EH (cell line): ENCODE measurements around the gene ZFYVE9.
"Not testable (repeated sequence)": the region's sequence is repeated elsewhere in the genome, so short reads cannot be mapped to it uniquely, and the experiment has no call there.

Source experiments
- DNase-seq: peaks from one replicate; pipeline ENCODE4 v3.0.0-alpha.2; 2015; ENCODE audit warnings: low read depth

Gene ZFYVE9

GRCh38 chr1:52141513-52142219 is at the start of gene ZFYVE9:
ZFYVE9 (plus strand) TSS chr1:52142089; CDS start chr1:52233207, 91,118 bp downstream.
- peak; percentile 80 for DNase-seq

GRCh38 chr1:52094300-52094699 is 47.6 kb upstream of the ZFYVE9 start:
- DNase-seq, result not testable (repeated sequence)

GRCh38 chr1:52096216-52096615 is 45.7 kb upstream of the ZFYVE9 start:
- no peak for DNase-seq

- no peak for DNase-seq
Measured at GRCh38 chr1:52098139-52098871, 43.6 kb upstream of the ZFYVE9 start.

- DNase-seq, result no peak
Measured at GRCh38 chr1:52102336-52103013, 39.4 kb upstream of the ZFYVE9 start.

GRCh38 chr1:52111492-52111891 is 30.4 kb upstream of the ZFYVE9 start:
- no peak for DNase-seq

- no peak for DNase-seq
Measured at GRCh38 chr1:52112489-52112888, 29.4 kb upstream of the ZFYVE9 start.

- DNase-seq, result no peak
Measured at GRCh38 chr1:52119301-52120079, 22.4 kb upstream of the ZFYVE9 start.

- DNase-seq, result no peak
Measured at GRCh38 chr1:52122384-52122783, 19.5 kb upstream of the ZFYVE9 start.

- no peak for DNase-seq
Measured at GRCh38 chr1:52123622-52124021, 18.3 kb upstream of the ZFYVE9 start.

GRCh38 chr1:52125736-52126359 is 16.0 kb upstream of the ZFYVE9 start:
- DNase-seq, result no peak

GRCh38 chr1:52127181-52128180 is 14.4 kb upstream of the ZFYVE9 start:
- DNase-seq, result peak; percentile 74

GRCh38 chr1:52139817-52140540 is 1.9 kb upstream of the ZFYVE9 start:
- DNase-seq, result peak; percentile 81

- peak; percentile 28 for DNase-seq
Measured at GRCh38 chr1:52140633-52141512, 1.0 kb upstream of the ZFYVE9 start.

GRCh38 chr1:52142220-52143183 is 613 bp downstream of the ZFYVE9 start:
- DNase-seq, result peak; percentile 72

GRCh38 chr1:52145137-52145536 is 3.2 kb downstream of the ZFYVE9 start:
- DNase-seq, result no peak

- DNase-seq, result not testable (repeated sequence)
Measured at GRCh38 chr1:52150445-52150844, 8.6 kb downstream of the ZFYVE9 start.
